ENCODE data around the gene OR13J1.

GRCh38 chr9:35826071-35826701 is 44.0 kb downstream of the OR13J1 start:
- TF ChIP-seq EP300 (IDR thresholded peaks at IDR 0.05; ENCODE audit: low read depth) (no peak), POLR2A (IDR thresholded peaks at IDR 0.05) (no peak), CTCF (IDR thresholded peaks at IDR 0.05) (peak; percentile 71 to 88 (median 81)), POLR2AphosphoS5 (IDR thresholded peaks at IDR 0.05) (no peak)
